ENCODE results near the gene GPR4. TPM values are rescaled to one million over a fixed set of nuclear protein-coding genes. Genes with fewer than 3 reads are reported as not detected.
"Not testable (repeated sequence)": the region's sequence is repeated elsewhere in the genome, so short reads cannot be mapped to it uniquely, and the experiment has no call there.

GPR4 gene
- polyA plus RNA-seq, 1 of the 3 experiments (the other 2 are of a cell fraction) = 0.69 TPM

DNA sequence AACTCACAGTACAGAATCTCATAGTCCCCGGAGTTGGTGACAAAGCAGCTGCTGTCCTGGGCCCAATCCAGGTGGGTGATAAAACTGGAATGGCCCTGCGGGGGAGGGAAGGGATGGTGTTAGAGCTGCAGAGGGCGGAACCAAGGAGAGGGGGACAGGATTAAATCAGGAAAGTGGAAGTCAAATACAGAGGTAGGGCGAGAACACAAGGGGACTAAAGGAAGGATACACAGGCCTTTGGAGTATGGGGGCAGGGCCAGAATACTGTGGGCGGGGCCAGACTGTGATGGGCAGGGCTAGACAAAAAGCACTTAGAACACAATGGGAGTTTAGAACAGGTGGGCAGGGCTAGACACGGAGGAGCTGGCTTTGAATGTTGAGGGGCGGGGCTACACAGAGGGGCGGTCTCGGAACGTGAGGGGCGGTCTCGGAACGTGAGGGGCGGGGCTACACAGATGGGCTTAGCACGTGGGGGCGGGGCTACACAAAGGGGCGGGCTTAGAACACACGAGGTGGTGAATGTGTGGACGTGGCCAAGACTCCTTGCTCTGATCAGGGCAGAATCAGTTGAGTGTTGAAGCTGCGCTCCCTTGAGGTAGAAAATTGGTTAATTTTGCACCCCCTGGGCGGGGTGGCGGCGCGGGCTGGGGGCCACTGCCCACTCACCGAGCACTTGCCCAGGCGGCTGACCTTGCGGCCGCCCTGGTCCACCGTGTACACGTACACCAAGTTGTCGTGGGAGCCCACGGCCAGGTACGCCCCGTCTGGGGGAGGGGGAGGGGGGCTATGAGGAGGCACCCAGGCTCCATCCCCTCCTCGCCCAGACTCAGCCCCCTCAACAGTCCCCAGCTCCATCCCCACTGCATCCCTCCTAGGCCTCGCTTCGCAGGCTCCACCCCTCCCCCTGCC, 14.0 kb upstream of the GPR4 start:
- Histone ChIP-seq H3K4me3 (ENCODE audit: low read depth in 2 of 2, low read length in 1 of 2) (no peak overlapping the region), H3K27ac (ENCODE audit: low read depth in 2 of 2, low read length in 1 of 2) (peak overlapping the region; percentile 11 to 68; a peak in 3 of 4 replicates), H3K9me3 (no peaks in the 10 kb centered on the region), H3K9ac (no peak overlapping the region), H3K79me2 (ENCODE audit: insufficient read depth) (no peaks in the 10 kb centered on the region), H3K9me2 (no peaks in the 10 kb centered on the region), H3K27me3 (ENCODE audit: insufficient read depth) (no peaks in the 10 kb centered on the region), H2AFZ (ENCODE audit: low read depth) (peak overlapping the region; percentile 94; the same call in 1 of the 2 replicates), H3K4me1 (ENCODE audit: control insufficient read depth in 1 of 2, insufficient read depth in 2 of 2, low read depth in 1 of 2, low read length in 1 of 2) (peaks cover 3 to 16% of the 10 kb centered on the region in 2 experiments; a peak in 3 of 4 replicates), H3K4me2 (no peak overlapping the region), H3F3A (replicated peaks; ENCODE audit: insufficient read depth) (peaks cover 23% of the 10 kb centered on the region), H3K36me3 (replicated peaks in 1 of 2; ENCODE audit: control insufficient read depth in 1 of 2, insufficient read depth in 2 of 2, low read length in 1 of 2) (no peaks in the 10 kb centered on the region), H4K20me1 (ENCODE audit: insufficient read depth) (no peaks in the 10 kb centered on the region)
- peak; percentile 26; the same call in 1 of the 2 replicates for TF ChIP-seq MXI1 (IDR thresholded peaks at IDR 0.05; ENCODE audit: low read depth, low read length)
- peak; percentile 34; the same call in 1 of the 2 replicates for TF ChIP-seq SIN3A (IDR thresholded peaks at IDR 0.05; ENCODE audit: borderline replicate concordance, low read depth, low read length)
- TF ChIP-seq SMC3 (IDR thresholded peaks at IDR 0.05; ENCODE audit: low read depth, low read length) = no peak
- TF ChIP-seq, protein P1, sequence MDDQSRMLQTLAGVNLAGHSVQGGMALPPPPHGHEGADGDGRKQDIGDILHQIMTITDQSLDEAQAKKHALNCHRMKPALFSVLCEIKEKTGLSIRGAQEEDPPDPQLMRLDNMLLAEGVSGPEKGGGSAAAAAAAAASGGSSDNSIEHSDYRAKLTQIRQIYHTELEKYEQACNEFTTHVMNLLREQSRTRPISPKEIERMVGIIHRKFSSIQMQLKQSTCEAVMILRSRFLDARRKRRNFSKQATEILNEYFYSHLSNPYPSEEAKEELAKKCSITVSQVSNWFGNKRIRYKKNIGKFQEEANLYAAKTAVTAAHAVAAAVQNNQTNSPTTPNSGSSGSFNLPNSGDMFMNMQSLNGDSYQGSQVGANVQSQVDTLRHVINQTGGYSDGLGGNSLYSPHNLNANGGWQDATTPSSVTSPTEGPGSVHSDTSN (IDR thresholded peaks at IDR 0.05) = peak; percentile 53
- WGBS (ENCODE audit: low lambda C conversion rate) = 41% methylated on average over 18 of the region's 37 CpGs
- ChIA-PET CTCF (interaction anchor here (0.6 to 5.9 kb wide), 5 partner anchors 11 to 183 kb away, joined by 3 to 29 read pairs (median 3); partner anchors contain the start of gene QPCTL), POLR2A (no interaction called here)
- peak; percentile 96 for DNase-seq

DNA sequence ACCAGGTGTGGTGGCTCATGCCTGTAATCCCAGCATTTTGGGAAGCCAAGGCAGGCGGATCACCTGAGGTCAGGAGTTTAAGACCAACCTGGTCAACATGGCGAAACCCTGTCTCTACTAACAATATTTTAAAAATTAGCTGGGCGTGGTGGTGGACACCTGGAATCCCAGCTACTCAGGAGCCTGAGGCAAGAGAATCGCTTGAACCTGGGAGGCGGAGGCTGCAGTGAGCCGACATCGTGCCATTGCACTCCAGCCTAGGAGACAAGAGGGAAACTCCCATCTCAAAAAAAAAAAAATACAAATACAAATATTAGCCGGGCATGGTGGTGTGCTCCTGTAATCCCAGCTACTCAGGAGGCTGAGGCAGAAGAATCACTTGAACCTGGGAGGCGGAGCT, 13.0 kb upstream of the GPR4 start:
- WGBS (ENCODE audit: low lambda C conversion rate) = 93% methylated on average over 9 of the region's 9 CpGs
- H3K9me2 ChIP-seq; H3K27me3 ChIP-seq (ENCODE audit: insufficient read depth); H3K36me3 ChIP-seq (replicated peaks in 1 of 2; ENCODE audit: control insufficient read depth in 1 of 2, insufficient read depth in 2 of 2, low read length in 1 of 2); H3K4me3 ChIP-seq (ENCODE audit: low read depth in 2 of 2, low read length in 1 of 2); DNase-seq; H3K9ac ChIP-seq; H3K9me3 ChIP-seq; H4K20me1 ChIP-seq (ENCODE audit: insufficient read depth); H2AFZ ChIP-seq (ENCODE audit: low read depth); H3K79me2 ChIP-seq (ENCODE audit: insufficient read depth); POLR2A ChIA-PET: not testable (repeated sequence)
- Histone ChIP-seq H3K4me2 (0 out of 2 replicates have a peak overlapping the region, but pooled peaks have one; percentile 77), H3K4me1 (ENCODE audit: control insufficient read depth in 1 of 2, insufficient read depth in 2 of 2, low read depth in 1 of 2, low read length in 1 of 2) (peaks cover 3 to 16% of the 10 kb centered on the region in 2 experiments; a peak in 3 of 4 replicates), H3K27ac (ENCODE audit: low read depth in 2 of 2, low read length in 1 of 2) (peak overlapping the region in 1 of 2 experiments; percentile 89; a peak in 2 of 4 replicates), H3F3A (replicated peaks; ENCODE audit: insufficient read depth) (peaks cover 23% of the 10 kb centered on the region)
- CTCF ChIA-PET = interaction anchor here (5.9 kb wide), 1 partner anchor 28 kb away, joined by 29 read pairs; no protein-coding TSS in a partner anchor

DNA sequence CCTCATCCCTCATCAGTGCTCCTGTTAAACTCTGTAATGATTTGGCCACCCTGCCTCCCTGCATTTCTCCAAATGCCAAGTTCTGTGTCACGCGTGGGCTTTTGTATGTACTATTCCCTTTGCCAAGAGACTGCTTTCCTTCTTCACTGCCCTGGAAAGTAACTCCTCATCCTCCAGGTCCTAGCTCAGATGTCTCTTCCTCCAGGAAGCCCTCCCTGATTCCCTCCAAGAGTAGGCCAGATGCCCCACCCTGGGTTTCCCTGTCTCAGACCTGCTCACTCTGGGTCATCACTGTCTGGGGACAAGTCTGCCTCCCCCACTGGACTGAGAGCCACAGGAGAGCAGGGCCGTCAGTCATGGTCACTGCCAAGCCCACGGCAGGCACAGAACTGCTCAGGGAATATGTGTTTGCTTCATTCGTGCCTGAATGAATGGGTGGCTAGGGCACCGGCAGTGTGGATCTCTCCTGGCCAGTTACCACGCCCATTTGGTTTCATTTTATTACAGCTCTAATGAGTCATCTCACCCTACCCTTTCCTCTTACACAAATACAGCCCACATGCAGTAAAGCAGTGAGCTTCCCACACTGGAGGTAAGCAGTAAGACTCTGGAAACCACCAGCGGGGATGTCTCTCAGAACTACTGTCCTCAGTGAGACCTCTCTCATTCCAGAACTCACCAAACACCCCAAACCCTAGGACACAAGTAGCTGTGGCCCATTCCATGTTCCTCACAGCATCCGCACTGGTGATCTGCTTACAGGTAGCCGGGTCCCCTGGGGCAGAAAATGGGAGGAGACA, 12.1 kb upstream of the GPR4 start:
- ChIA-PET CTCF (interaction anchor here (1.0 to 5.9 kb wide), 3 partner anchors 10 to 136 kb away, joined by 3 to 29 read pairs (median 4); no protein-coding TSS in a partner anchor), POLR2A (no interaction called here)
- peak overlapping the region; percentile 82; the same call in 1 of the 2 replicates for H2AFZ ChIP-seq (ENCODE audit: low read depth)
- TF ChIP-seq, protein P2, sequence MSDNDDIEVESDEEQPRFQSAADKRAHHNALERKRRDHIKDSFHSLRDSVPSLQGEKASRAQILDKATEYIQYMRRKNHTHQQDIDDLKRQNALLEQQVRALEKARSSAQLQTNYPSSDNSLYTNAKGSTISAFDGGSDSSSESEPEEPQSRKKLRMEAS (IDR thresholded peaks at IDR 0.05; ENCODE audit: low read depth) = 0 out of 2 replicates have a peak, but pooled peaks have one; percentile 28
- TF ChIP-seq FOSL2 (IDR thresholded peaks at IDR 0.05; ENCODE audit: borderline replicate concordance, low read depth) = peak; percentile 72; the same call in 1 of the 2 replicates
- TF ChIP-seq, protein P3, sequence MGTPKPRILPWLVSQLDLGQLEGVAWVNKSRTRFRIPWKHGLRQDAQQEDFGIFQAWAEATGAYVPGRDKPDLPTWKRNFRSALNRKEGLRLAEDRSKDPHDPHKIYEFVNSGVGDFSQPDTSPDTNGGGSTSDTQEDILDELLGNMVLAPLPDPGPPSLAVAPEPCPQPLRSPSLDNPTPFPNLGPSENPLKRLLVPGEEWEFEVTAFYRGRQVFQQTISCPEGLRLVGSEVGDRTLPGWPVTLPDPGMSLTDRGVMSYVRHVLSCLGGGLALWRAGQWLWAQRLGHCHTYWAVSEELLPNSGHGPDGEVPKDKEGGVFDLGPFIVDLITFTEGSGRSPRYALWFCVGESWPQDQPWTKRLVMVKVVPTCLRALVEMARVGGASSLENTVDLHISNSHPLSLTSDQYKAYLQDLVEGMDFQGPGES (IDR thresholded peaks at IDR 0.05; ENCODE audit: low read depth, low read length) = no peak
- peak; percentile 23; the same call in 1 of the 2 replicates for TF ChIP-seq TAF1 (IDR thresholded peaks at IDR 0.05; ENCODE audit: borderline replicate concordance, low read depth, low read length)
- TF ChIP-seq CHD2 (IDR thresholded peaks at IDR 0.05; ENCODE audit: low read length, partially characterized antibody) = no peak
- H3K36me3 ChIP-seq (replicated peaks in 1 of 2; ENCODE audit: control insufficient read depth in 1 of 2, insufficient read depth in 2 of 2, low read length in 1 of 2) = no peaks in the 10 kb centered on the region
- H3K27ac ChIP-seq (ENCODE audit: low read depth in 2 of 2, low read length in 1 of 2) = peak overlapping the region in 1 of 2 experiments; percentile 89; a peak in 2 of 4 replicates
- H3K4me2 ChIP-seq = peak overlapping the region; percentile 77
- H3K4me1 ChIP-seq (ENCODE audit: control insufficient read depth in 1 of 2, insufficient read depth in 2 of 2, low read depth in 1 of 2, low read length in 1 of 2) = peaks cover 3 to 16% of the 10 kb centered on the region in 2 experiments; a peak in 3 of 4 replicates
- 0 out of 4 replicates have a peak overlapping the region, but pooled peaks of 1 of the 2 experiments have one; percentile 43 for H3K4me3 ChIP-seq (ENCODE audit: low read depth in 2 of 2, low read length in 1 of 2)
- no peaks in the 10 kb centered on the region for H3K9me3 ChIP-seq
- no peaks in the 10 kb centered on the region for H3K9me2 ChIP-seq
- peak overlapping the region; percentile 51; the same call in 1 of the 2 replicates for H3K9ac ChIP-seq
- no peaks in the 10 kb centered on the region for H3K27me3 ChIP-seq (ENCODE audit: insufficient read depth)
- DNase-seq = no peak
- H3K79me2 ChIP-seq (ENCODE audit: insufficient read depth) = no peaks in the 10 kb centered on the region
- peaks cover 23% of the 10 kb centered on the region for H3F3A ChIP-seq (replicated peaks; ENCODE audit: insufficient read depth)
- WGBS (ENCODE audit: low lambda C conversion rate) = 52% methylated on average over 9 of the region's 10 CpGs
- H4K20me1 ChIP-seq (ENCODE audit: insufficient read depth) = no peaks in the 10 kb centered on the region
